ENCODE results near the gene RPS10. TPM values are rescaled to one million over a fixed set of nuclear protein-coding genes. Genes with fewer than 3 reads are reported as not detected.
"Not testable (repeated sequence)": the region's sequence is repeated elsewhere in the genome, so short reads cannot be mapped to it uniquely, and the experiment has no call there.

The RPS10 gene
- total RNA-seq, 1 experiment from 2014 or later = 2,553 TPM

- in situ Hi-C loops (cut with HindIII; ENCODE audit: low pct_unique_long_range_greater_than_20kb, low sequenced_read_pairs) = no loop called here
- no peak for DNase-seq (ENCODE audit: low read depth, low spot score)
These were observed 40.1 kb downstream of the RPS10 start for GRCh38 chr6:34385793-34386195.

- in situ Hi-C loops (cut with HindIII; ENCODE audit: low pct_unique_long_range_greater_than_20kb, low sequenced_read_pairs) = no loop called here
These were observed 41.3 kb downstream of the RPS10 start for GRCh38 chr6:34384321-34385153.

GRCh38 chr6:34383656-34384320 lies 42.1 kb downstream of the RPS10 start:
- no peak for DNase-seq (ENCODE audit: low read depth, low spot score)
- in situ Hi-C loops (cut with HindIII; ENCODE audit: low pct_unique_long_range_greater_than_20kb, low sequenced_read_pairs) = no loop called here

More at GRCh38 chr6:34384321-34385153, 41.3 kb downstream of the RPS10 start:
- no peak for DNase-seq (ENCODE audit: low read depth, low spot score)

GRCh38 chr6:34383161-34383631 lies 42.7 kb downstream of the RPS10 start:
- in situ Hi-C loops (cut with HindIII; ENCODE audit: low pct_unique_long_range_greater_than_20kb, low sequenced_read_pairs) = no loop called here
- DNase-seq (ENCODE audit: low read depth, low spot score) = peak; percentile 85

- in situ Hi-C loops (cut with HindIII; ENCODE audit: low pct_unique_long_range_greater_than_20kb, low sequenced_read_pairs) = no loop called here
- DNase-seq (ENCODE audit: low read depth, low spot score) = no peak
These were observed 44.8 kb downstream of the RPS10 start for GRCh38 chr6:34381081-34381480.

GRCh38 chr6:34378470-34378869 lies 47.4 kb downstream of the RPS10 start:
- in situ Hi-C loops (cut with HindIII; ENCODE audit: low pct_unique_long_range_greater_than_20kb, low sequenced_read_pairs) = no loop called here
- DNase-seq (ENCODE audit: low read depth, low spot score) = no peak

GRCh38 chr6:34377984-34378383 lies 47.9 kb downstream of the RPS10 start:
- DNase-seq (ENCODE audit: low read depth, low spot score) = no peak
- in situ Hi-C loops (cut with HindIII; ENCODE audit: low pct_unique_long_range_greater_than_20kb, low sequenced_read_pairs) = no loop called here

- DNase-seq (ENCODE audit: low read depth, low spot score); in situ Hi-C loops (cut with HindIII; ENCODE audit: low pct_unique_long_range_greater_than_20kb, low sequenced_read_pairs): not testable (repeated sequence)
These were observed 48.3 kb downstream of the RPS10 start for GRCh38 chr6:34377571-34377970.

GRCh38 chr6:34375833-34376232 lies 50.0 kb downstream of the RPS10 start:
- DNase-seq (ENCODE audit: low read depth, low spot score) = no peak
- in situ Hi-C loops (cut with HindIII; ENCODE audit: low pct_unique_long_range_greater_than_20kb, low sequenced_read_pairs) = no loop called here

GRCh38 chr6:34374508-34374907 lies 51.4 kb downstream of the RPS10 start:
- DNase-seq (ENCODE audit: low read depth, low spot score) = no peak
- in situ Hi-C loops (cut with HindIII; ENCODE audit: low pct_unique_long_range_greater_than_20kb, low sequenced_read_pairs) = no loop called here

- in situ Hi-C loops (cut with HindIII; ENCODE audit: low pct_unique_long_range_greater_than_20kb, low sequenced_read_pairs) = no loop called here
- DNase-seq (ENCODE audit: low read depth, low spot score) = no peak
These were observed 51.8 kb downstream of the RPS10 start for GRCh38 chr6:34374069-34374468.

GRCh38 chr6:34373511-34373910 lies 52.4 kb downstream of the RPS10 start:
- in situ Hi-C loops (cut with HindIII; ENCODE audit: low pct_unique_long_range_greater_than_20kb, low sequenced_read_pairs) = no loop called here

GRCh38 chr6:34371865-34372264 lies 54.0 kb downstream of the RPS10 start:
- in situ Hi-C loops (cut with HindIII; ENCODE audit: low pct_unique_long_range_greater_than_20kb, low sequenced_read_pairs) = not testable (repeated sequence)

More at GRCh38 chr6:34373511-34373910, 52.4 kb downstream of the RPS10 start:
- no peak for DNase-seq (ENCODE audit: low read depth, low spot score)

GRCh38 chr6:34370361-34370760 lies 55.5 kb downstream of the RPS10 start:
- no peak for DNase-seq (ENCODE audit: low read depth, low spot score)
- in situ Hi-C loops (cut with HindIII; ENCODE audit: low pct_unique_long_range_greater_than_20kb, low sequenced_read_pairs) = no loop called here

More at GRCh38 chr6:34371865-34372264, 54.0 kb downstream of the RPS10 start:
- not testable (repeated sequence) for DNase-seq (ENCODE audit: low read depth, low spot score)

- in situ Hi-C loops (cut with HindIII; ENCODE audit: low pct_unique_long_range_greater_than_20kb, low sequenced_read_pairs) = no loop called here
- DNase-seq (ENCODE audit: low read depth, low spot score) = no peak
These were observed 56.5 kb downstream of the RPS10 start for GRCh38 chr6:34369385-34369784.

All from SK-MEL-5 (cell line).